Upper lobe of right lung (tissue), 1 donor: ENCODE data around the gene GRIN2C. TPM values are rescaled to one million over a fixed set of nuclear protein-coding genes. Genes with fewer than 3 reads are reported as not detected.
A peak's percentile ranks its signal among the peaks of the same experiment; 100 is the strongest.

ENCODE experiments used
- ATAC-seq: fragments of 200-7000 bp; cut with Tn5 transposase; one replicate; pipeline ENCODE4 v1.9.1; 2020; ENCODE audit warnings: mild to moderate bottlenecking, moderate library complexity
- DNase-seq: peaks from one replicate; pipeline ENCODE4 v3.0.0-alpha.2; 2020
- H3K27ac ChIP-seq: fragments of 200-600 bp; one replicate; pipeline ENCODE4 v1.8.0; 2022
- H3K27me3 ChIP-seq: fragments of 200-600 bp; one replicate; pipeline ENCODE4 v1.8.0; 2022; ENCODE audit warnings: mild to moderate bottlenecking
- H3K36me3 ChIP-seq: fragments of 200-600 bp; one replicate; pipeline ENCODE4 v1.8.0; 2022
- H3K4me1 ChIP-seq: fragments of 200-600 bp; one replicate; pipeline ENCODE4 v1.8.0; 2022
- H3K4me3 ChIP-seq: fragments of 200-600 bp; one replicate; pipeline ENCODE4 v1.8.0; 2022; ENCODE audit warnings: mild to moderate bottlenecking
- H3K9me3 ChIP-seq: fragments of 200-600 bp; one replicate; pipeline ENCODE4 v1.8.0; 2022
- CTCF ChIP-seq: fragments of 200-600 bp; IDR thresholded peaks from one replicate; pipeline ENCODE4 v1.8.0; 2022; ENCODE audit warnings: antibody characterized with exemption
- intact Hi-C: fragments of 100-400 bp; cut with DNase I; formaldehyde crosslinking; loops from one replicate; pipeline ENCODE4 v1.11.0; 2022
- total RNA-seq: library from RNA; stranded (reverse); fragmentation: NEBNext Ultra II Directional; extraction: Animal tissue kit (Norgen Biotek cat#: 25700); gene quantifications from one replicate; pipeline ENCODE4 v1.2.1, GENCODE V29; 2021
- donor health status: DM: no; HTN: yes; CAD: no; lungs with severe emphysema.

Gene GRIN2C
- total RNA-seq, 1 donor from 2014 or later, result not detected

DNA sequence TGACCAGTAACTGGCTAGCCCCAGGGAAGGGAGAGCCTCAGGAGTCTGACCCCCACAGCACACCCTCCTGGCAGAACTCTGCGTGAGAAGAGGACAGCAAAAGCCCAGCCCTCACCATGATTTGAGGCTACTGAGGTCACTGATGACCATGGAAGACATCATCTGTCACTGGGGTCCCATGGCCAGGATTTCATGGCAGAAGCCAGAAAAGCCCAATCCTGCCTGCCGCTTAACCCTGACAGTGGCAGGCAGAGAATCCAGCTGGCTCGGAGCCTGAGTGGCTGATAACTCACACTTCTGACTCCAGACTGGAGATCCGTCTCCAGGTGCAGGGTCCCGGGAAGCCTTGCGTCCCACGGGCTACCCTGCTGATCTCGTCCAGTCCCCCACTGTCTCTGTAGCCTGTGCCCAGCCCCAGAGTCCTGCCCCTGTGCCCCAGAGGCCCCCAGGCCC, 17.5 kb downstream of the GRIN2C start:
- intact Hi-C loops, result no loop called here
- no peak for ATAC-seq
- no peaks in the 10 kb centered on the region for H3K9me3 ChIP-seq
- no peaks in the 10 kb centered on the region for H3K27me3 ChIP-seq
- no peak for DNase-seq
- no peak overlapping the region for H3K27ac ChIP-seq
- H3K4me1 ChIP-seq, result peaks cover 20% of the 10 kb centered on the region
- H3K4me3 ChIP-seq, result peak overlapping the region; percentile 48
- peaks cover 11% of the 10 kb centered on the region for H3K36me3 ChIP-seq
- no peak for TF ChIP-seq CTCF

GRCh38 chr17:74840989-74841666, 18.6 kb downstream of the GRIN2C start:
- peaks cover 15% of the 10 kb centered on the region for H3K36me3 ChIP-seq
- no peak for TF ChIP-seq CTCF
- peaks cover 20% of the 10 kb centered on the region for H3K4me1 ChIP-seq
- DNase-seq, result no peak
- no peaks in the 10 kb centered on the region for H3K27me3 ChIP-seq
- peak; percentile 56 for ATAC-seq
- intact Hi-C loops, result no loop called here
- no peak overlapping the region for H3K4me3 ChIP-seq
- peak overlapping the region; percentile 6 for H3K27ac ChIP-seq
- no peaks in the 10 kb centered on the region for H3K9me3 ChIP-seq

DNA sequence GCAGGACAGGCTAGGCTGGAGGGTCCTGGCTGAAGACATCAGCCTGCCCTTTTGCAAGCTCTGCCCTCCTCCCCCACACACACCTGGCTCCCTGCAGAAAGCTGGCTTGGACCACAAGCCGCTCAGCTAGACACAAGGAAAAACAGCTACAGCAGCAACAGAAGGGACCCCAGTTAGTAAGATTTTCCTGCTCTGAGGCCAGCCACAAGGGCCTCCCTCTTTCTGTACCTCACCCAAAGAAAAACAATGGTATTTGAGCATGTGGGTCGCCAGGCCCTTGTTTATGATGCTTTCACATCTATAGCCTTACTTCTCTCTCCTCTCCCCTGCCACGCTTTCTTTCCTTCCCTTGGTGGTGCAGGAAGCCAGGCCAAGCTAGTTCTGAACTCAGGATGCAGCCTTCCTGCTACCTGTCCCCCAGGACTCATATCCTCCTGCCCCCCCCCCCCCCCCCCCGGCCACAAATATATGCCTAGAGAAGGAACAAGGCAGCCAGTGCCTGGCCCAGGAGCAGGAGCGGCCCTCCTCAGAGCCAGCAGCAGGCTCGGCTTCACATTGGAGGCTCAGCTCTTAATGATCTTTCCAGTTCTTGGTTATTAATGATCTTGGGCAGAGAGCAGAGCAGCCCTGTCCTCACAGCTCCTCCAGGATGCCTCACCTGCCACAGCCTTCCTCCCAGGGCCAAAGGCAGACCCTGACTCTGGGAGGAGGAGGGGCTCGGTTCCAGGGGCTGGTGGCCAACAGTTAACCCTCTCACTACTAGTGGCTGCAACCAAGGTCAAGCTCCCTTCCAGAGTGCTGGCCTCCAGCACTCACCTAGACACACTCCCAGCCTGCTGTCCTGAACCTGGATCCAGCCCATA, 19.5 kb downstream of the GRIN2C start:
- peaks cover 20% of the 10 kb centered on the region for H3K4me1 ChIP-seq
- H3K9me3 ChIP-seq, result no peaks in the 10 kb centered on the region
- peaks cover 15% of the 10 kb centered on the region for H3K36me3 ChIP-seq
- ATAC-seq (no peak), DNase-seq (no peak)
- H3K27ac ChIP-seq, result peak overlapping the region; percentile 6
- TF ChIP-seq CTCF, result no peak
- H3K27me3 ChIP-seq, result no peaks in the 10 kb centered on the region
- no peak overlapping the region for H3K4me3 ChIP-seq
- intact Hi-C loops, result no loop called here

- Histone ChIP-seq H3K27ac (no peak overlapping the region), H3K36me3 (peaks cover 15% of the 10 kb centered on the region), H3K27me3 (no peaks in the 10 kb centered on the region), H3K4me1 (peaks cover 20% of the 10 kb centered on the region), H3K4me3 (no peak overlapping the region), H3K9me3 (no peaks in the 10 kb centered on the region)
- intact Hi-C loops, result no loop called here
- ATAC-seq, result no peak
- DNase-seq, result no peak
- no peak for TF ChIP-seq CTCF
Observed at GRCh38 chr17:74838274-74838673, 21.4 kb downstream of the GRIN2C start.

GRCh38 chr17:74836691-74837467, 22.8 kb downstream of the GRIN2C start:
- intact Hi-C loops, result no loop called here
- ATAC-seq, result no peak
- Histone ChIP-seq H3K27me3 (no peaks in the 10 kb centered on the region), H3K36me3 (peaks cover 15% of the 10 kb centered on the region), H3K9me3 (no peaks in the 10 kb centered on the region), H3K4me3 (no peak overlapping the region), H3K27ac (no peak overlapping the region), H3K4me1 (peaks cover 15% of the 10 kb centered on the region)
- TF ChIP-seq CTCF, result no peak
- no peak for DNase-seq
